ENCODE results near the gene ASIC2.

ASIC2 gene

GRCh38 chr17:33241390-33241789, 51.7 kb downstream of the ASIC2 start:
- Histone ChIP-seq H3K36me3 (ENCODE audit: control insufficient read depth, insufficient read depth, low read length, severe bottlenecking) (no peaks in the 10 kb centered on the region), H3K9ac (ENCODE audit: low read length) (no peak overlapping the region), H3K4me1 (ENCODE audit: control insufficient read depth, insufficient read depth, low read length) (peaks cover 11% of the 10 kb centered on the region), H3K27me3 (replicated peaks; ENCODE audit: control insufficient read depth, insufficient read depth, low read length) (peaks cover 29% of the 10 kb centered on the region), H3K9me3 (ENCODE audit: control insufficient read depth, low read length) (no peaks in the 10 kb centered on the region), H3K4me3 (ENCODE audit: low read length) (no peak overlapping the region)
- no peak for DNase-seq (ENCODE audit: low read depth)

- Histone ChIP-seq H3K36me3 (ENCODE audit: control insufficient read depth, insufficient read depth, low read length, severe bottlenecking) (no peaks in the 10 kb centered on the region), H3K4me3 (ENCODE audit: low read length) (no peak overlapping the region), H3K4me1 (ENCODE audit: control insufficient read depth, insufficient read depth, low read length) (peaks cover 14% of the 10 kb centered on the region), H3K27me3 (replicated peaks; ENCODE audit: control insufficient read depth, insufficient read depth, low read length) (peaks cover 21% of the 10 kb centered on the region), H3K9me3 (ENCODE audit: control insufficient read depth, low read length) (no peaks in the 10 kb centered on the region), H3K9ac (ENCODE audit: low read length) (no peak overlapping the region)
- no peak for DNase-seq (ENCODE audit: low read depth)
Measured at GRCh38 chr17:33240362-33240761, 52.7 kb downstream of the ASIC2 start.

GRCh38 chr17:33239702-33240101, 53.4 kb downstream of the ASIC2 start:
- Histone ChIP-seq H3K27me3 (replicated peaks; ENCODE audit: control insufficient read depth, insufficient read depth, low read length) (peaks cover 14% of the 10 kb centered on the region), H3K9ac (ENCODE audit: low read length) (no peak overlapping the region), H3K4me3 (ENCODE audit: low read length) (no peak overlapping the region), H3K9me3 (ENCODE audit: control insufficient read depth, low read length) (no peaks in the 10 kb centered on the region), H3K36me3 (ENCODE audit: control insufficient read depth, insufficient read depth, low read length, severe bottlenecking) (no peaks in the 10 kb centered on the region), H3K4me1 (ENCODE audit: control insufficient read depth, insufficient read depth, low read length) (peaks cover 21% of the 10 kb centered on the region)
- no peak for DNase-seq (ENCODE audit: low read depth)

- no peaks in the 10 kb centered on the region for H3K36me3 ChIP-seq (ENCODE audit: control insufficient read depth, insufficient read depth, low read length, severe bottlenecking)
- peaks cover 26% of the 10 kb centered on the region for H3K4me1 ChIP-seq (ENCODE audit: control insufficient read depth, insufficient read depth, low read length)
- H3K9me3 ChIP-seq (ENCODE audit: control insufficient read depth, low read length): no peaks in the 10 kb centered on the region
- DNase-seq (ENCODE audit: low read depth): peak; percentile 43
- no peak overlapping the region for H3K9ac ChIP-seq (ENCODE audit: low read length)
- H3K4me3 ChIP-seq (ENCODE audit: low read length): no peak overlapping the region
- H3K27me3 ChIP-seq (replicated peaks; ENCODE audit: control insufficient read depth, insufficient read depth, low read length): peaks cover 12% of the 10 kb centered on the region
Measured at GRCh38 chr17:33234930-33235685, 58.0 kb downstream of the ASIC2 start.

GRCh38 chr17:33234233-33234632, 58.9 kb downstream of the ASIC2 start:
- Histone ChIP-seq H3K27me3 (replicated peaks; ENCODE audit: control insufficient read depth, insufficient read depth, low read length) (peaks cover 11% of the 10 kb centered on the region), H3K4me3 (ENCODE audit: low read length) (no peak overlapping the region), H3K36me3 (ENCODE audit: control insufficient read depth, insufficient read depth, low read length, severe bottlenecking) (no peaks in the 10 kb centered on the region), H3K9ac (ENCODE audit: low read length) (no peak overlapping the region), H3K9me3 (ENCODE audit: control insufficient read depth, low read length) (no peaks in the 10 kb centered on the region), H3K4me1 (ENCODE audit: control insufficient read depth, insufficient read depth, low read length) (peaks cover 26% of the 10 kb centered on the region)
- DNase-seq (ENCODE audit: low read depth): no peak

GRCh38 chr17:33233811-33234177, 59.3 kb downstream of the ASIC2 start:
- DNase-seq (ENCODE audit: low read depth): no peak
- H3K4me1 ChIP-seq (ENCODE audit: control insufficient read depth, insufficient read depth, low read length): peaks cover 26% of the 10 kb centered on the region
- H3K4me3 ChIP-seq (ENCODE audit: low read length): no peak overlapping the region
- no peaks in the 10 kb centered on the region for H3K36me3 ChIP-seq (ENCODE audit: control insufficient read depth, insufficient read depth, low read length, severe bottlenecking)
- H3K27me3 ChIP-seq (replicated peaks; ENCODE audit: control insufficient read depth, insufficient read depth, low read length): peaks cover 16% of the 10 kb centered on the region
- no peaks in the 10 kb centered on the region for H3K9me3 ChIP-seq (ENCODE audit: control insufficient read depth, low read length)
- no peak overlapping the region for H3K9ac ChIP-seq (ENCODE audit: low read length)

GRCh38 chr17:33229499-33229898, 63.6 kb downstream of the ASIC2 start:
- H3K27me3 ChIP-seq (replicated peaks; ENCODE audit: control insufficient read depth, insufficient read depth, low read length): peaks cover 50% of the 10 kb centered on the region

GRCh38 chr17:33229028-33229427, 64.1 kb downstream of the ASIC2 start:
- Histone ChIP-seq H3K27me3 (replicated peaks; ENCODE audit: control insufficient read depth, insufficient read depth, low read length) (peaks cover 55% of the 10 kb centered on the region), H3K4me1 (ENCODE audit: control insufficient read depth, insufficient read depth, low read length) (peaks cover 10% of the 10 kb centered on the region), H3K36me3 (ENCODE audit: control insufficient read depth, insufficient read depth, low read length, severe bottlenecking) (no peaks in the 10 kb centered on the region), H3K9ac (ENCODE audit: low read length) (no peak overlapping the region), H3K9me3 (ENCODE audit: control insufficient read depth, low read length) (no peaks in the 10 kb centered on the region), H3K4me3 (ENCODE audit: low read length) (no peak overlapping the region)
- DNase-seq (ENCODE audit: low read depth): no peak

More at GRCh38 chr17:33229499-33229898, 63.6 kb downstream of the ASIC2 start:
- no peaks in the 10 kb centered on the region for H3K9me3 ChIP-seq (ENCODE audit: control insufficient read depth, low read length)
- H3K9ac ChIP-seq (ENCODE audit: low read length): no peak overlapping the region
- no peaks in the 10 kb centered on the region for H3K36me3 ChIP-seq (ENCODE audit: control insufficient read depth, insufficient read depth, low read length, severe bottlenecking)
- H3K4me3 ChIP-seq (ENCODE audit: low read length): no peak overlapping the region
- peaks cover 14% of the 10 kb centered on the region for H3K4me1 ChIP-seq (ENCODE audit: control insufficient read depth, insufficient read depth, low read length)
- DNase-seq (ENCODE audit: low read depth): no peak

- Histone ChIP-seq H3K9me3 (ENCODE audit: control insufficient read depth, low read length) (no peaks in the 10 kb centered on the region), H3K4me1 (ENCODE audit: control insufficient read depth, insufficient read depth, low read length) (peaks cover 5% of the 10 kb centered on the region), H3K27me3 (replicated peaks; ENCODE audit: control insufficient read depth, insufficient read depth, low read length) (peaks cover 60% of the 10 kb centered on the region), H3K4me3 (ENCODE audit: low read length) (no peak overlapping the region), H3K36me3 (ENCODE audit: control insufficient read depth, insufficient read depth, low read length, severe bottlenecking) (no peaks in the 10 kb centered on the region), H3K9ac (ENCODE audit: low read length) (no peak overlapping the region)
- DNase-seq (ENCODE audit: low read depth): no peak
Measured at GRCh38 chr17:33228548-33228947, 64.5 kb downstream of the ASIC2 start.

- no peak for DNase-seq (ENCODE audit: low read depth)
- H3K9ac ChIP-seq (ENCODE audit: low read length): no peak overlapping the region
- H3K4me3 ChIP-seq (ENCODE audit: low read length): no peak overlapping the region
- peaks cover 61% of the 10 kb centered on the region for H3K27me3 ChIP-seq (replicated peaks; ENCODE audit: control insufficient read depth, insufficient read depth, low read length)
- no peaks in the 10 kb centered on the region for H3K36me3 ChIP-seq (ENCODE audit: control insufficient read depth, insufficient read depth, low read length, severe bottlenecking)
- no peaks in the 10 kb centered on the region for H3K4me1 ChIP-seq (ENCODE audit: control insufficient read depth, insufficient read depth, low read length)
- no peaks in the 10 kb centered on the region for H3K9me3 ChIP-seq (ENCODE audit: control insufficient read depth, low read length)
Measured at GRCh38 chr17:33227911-33228310, 65.2 kb downstream of the ASIC2 start.

- Histone ChIP-seq H3K9me3 (ENCODE audit: control insufficient read depth, low read length) (no peaks in the 10 kb centered on the region), H3K9ac (ENCODE audit: low read length) (no peak overlapping the region)
- DNase-seq (ENCODE audit: low read depth): no peak
Measured at GRCh38 chr17:33225994-33226393, 67.1 kb downstream of the ASIC2 start.

GRCh38 chr17:33225509-33225908, 67.6 kb downstream of the ASIC2 start:
- Histone ChIP-seq H3K9me3 (ENCODE audit: control insufficient read depth, low read length) (no peaks in the 10 kb centered on the region), H3K9ac (ENCODE audit: low read length) (no peak overlapping the region), H3K4me1 (ENCODE audit: control insufficient read depth, insufficient read depth, low read length) (no peaks in the 10 kb centered on the region), H3K36me3 (ENCODE audit: control insufficient read depth, insufficient read depth, low read length, severe bottlenecking) (no peaks in the 10 kb centered on the region), H3K4me3 (ENCODE audit: low read length) (no peak overlapping the region), H3K27me3 (replicated peaks; ENCODE audit: control insufficient read depth, insufficient read depth, low read length) (peaks cover 58% of the 10 kb centered on the region)
- no peak for DNase-seq (ENCODE audit: low read depth)

More at GRCh38 chr17:33225994-33226393, 67.1 kb downstream of the ASIC2 start:
- no peak overlapping the region for H3K4me3 ChIP-seq (ENCODE audit: low read length)
- H3K4me1 ChIP-seq (ENCODE audit: control insufficient read depth, insufficient read depth, low read length): no peaks in the 10 kb centered on the region
- H3K27me3 ChIP-seq (replicated peaks; ENCODE audit: control insufficient read depth, insufficient read depth, low read length): peaks cover 60% of the 10 kb centered on the region
- no peaks in the 10 kb centered on the region for H3K36me3 ChIP-seq (ENCODE audit: control insufficient read depth, insufficient read depth, low read length, severe bottlenecking)

All from adipocyte (in vitro differentiated cells).